ENCODE results near the gene BTBD9.

BTBD9 gene

GRCh38 chr6:38193481-38194281, 446.0 kb downstream of the BTBD9 start:
- ATAC-seq (no peak), DNase-seq (no peak)

GRCh38 chr6:38193051-38193450, 446.7 kb downstream of the BTBD9 start:
- DNase-seq (no peak), ATAC-seq (no peak)

- DNase-seq: no peak
- ATAC-seq: no peak
These were observed 447.2 kb downstream of the BTBD9 start for GRCh38 chr6:38192487-38192886.

GRCh38 chr6:38192011-38192410, 447.7 kb downstream of the BTBD9 start:
- no peak for DNase-seq

GRCh38 chr6:38191418-38191817, 448.3 kb downstream of the BTBD9 start:
- DNase-seq (no peak), ATAC-seq (no peak)

More at GRCh38 chr6:38192011-38192410, 447.7 kb downstream of the BTBD9 start:
- no peak for ATAC-seq

GRCh38 chr6:38188677-38189335, 450.9 kb downstream of the BTBD9 start:
- DNase-seq (no peak), ATAC-seq (no peak)

- DNase-seq: no peak
- ATAC-seq: no peak
These were observed 451.7 kb downstream of the BTBD9 start for GRCh38 chr6:38187811-38188590.

- DNase-seq: no peak
These were observed 452.4 kb downstream of the BTBD9 start for GRCh38 chr6:38187325-38187724.

GRCh38 chr6:38185752-38186151, 454.0 kb downstream of the BTBD9 start:
- no peak for DNase-seq

More at GRCh38 chr6:38187325-38187724, 452.4 kb downstream of the BTBD9 start:
- ATAC-seq: no peak

GRCh38 chr6:38185244-38185643, 454.5 kb downstream of the BTBD9 start:
- DNase-seq (no peak), ATAC-seq (no peak)

More at GRCh38 chr6:38185752-38186151, 454.0 kb downstream of the BTBD9 start:
- ATAC-seq: no peak

- no peak for DNase-seq
- ATAC-seq: no peak
These were observed 455.1 kb downstream of the BTBD9 start for GRCh38 chr6:38184585-38185080.

GRCh38 chr6:38183856-38184584, 455.7 kb downstream of the BTBD9 start:
- ATAC-seq (no peak), DNase-seq (no peak)

GRCh38 chr6:38182426-38182825, 457.3 kb downstream of the BTBD9 start:
- DNase-seq: no peak
- no peak for ATAC-seq

- no peak for ATAC-seq
These were observed 459.1 kb downstream of the BTBD9 start for GRCh38 chr6:38180586-38180985.

GRCh38 chr6:38179794-38180430, 459.8 kb downstream of the BTBD9 start:
- ATAC-seq (no peak), DNase-seq (no peak)

More at GRCh38 chr6:38180586-38180985, 459.1 kb downstream of the BTBD9 start:
- no peak for DNase-seq

- DNase-seq: no peak
- no peak for ATAC-seq
These were observed 460.4 kb downstream of the BTBD9 start for GRCh38 chr6:38179300-38179699.

GRCh38 chr6:38178584-38178886, 461.2 kb downstream of the BTBD9 start:
- ATAC-seq: no peak
- DNase-seq: no peak

- ATAC-seq: no peak
These were observed 461.7 kb downstream of the BTBD9 start for GRCh38 chr6:38177882-38178583.

GRCh38 chr6:38176797-38177751, 462.7 kb downstream of the BTBD9 start:
- ATAC-seq: no peak
- DNase-seq: no peak

More at GRCh38 chr6:38177882-38178583, 461.7 kb downstream of the BTBD9 start:
- DNase-seq: no peak

- no peak for ATAC-seq
- DNase-seq: no peak
These were observed 463.9 kb downstream of the BTBD9 start for GRCh38 chr6:38175786-38176185.
